CD1c-positive myeloid dendritic cell (primary cell): ENCODE results near the gene CACNA1A.
A peak's percentile ranks its signal among the peaks of the same experiment; 100 is the strongest.

Experiments
- DNase-seq: peaks from one replicate; pipeline ENCODE4 v3.0.0-alpha.2; 2016; ENCODE audit errors: extremely low spot score

CACNA1A gene

GRCh38 chr19:13309864-13310263, 196.4 kb downstream of the CACNA1A start:
- DNase-seq = no peak

- DNase-seq = no peak
Observed at GRCh38 chr19:13303381-13304129, 202.7 kb downstream of the CACNA1A start.

- DNase-seq = no peak
Observed at GRCh38 chr19:13302526-13303270, 203.6 kb downstream of the CACNA1A start.

- DNase-seq = no peak
Observed at GRCh38 chr19:13301627-13302334, 204.5 kb downstream of the CACNA1A start.

- DNase-seq = no peak
Observed at GRCh38 chr19:13300421-13301030, 205.8 kb downstream of the CACNA1A start.

GRCh38 chr19:13299838-13300237, 206.4 kb downstream of the CACNA1A start:
- DNase-seq = no peak

GRCh38 chr19:13298565-13299481, 207.5 kb downstream of the CACNA1A start:
- DNase-seq = no peak

- DNase-seq = no peak
Observed at GRCh38 chr19:13297023-13297422, 209.3 kb downstream of the CACNA1A start.

GRCh38 chr19:13294812-13295567, 211.3 kb downstream of the CACNA1A start:
- no peak for DNase-seq

GRCh38 chr19:13291913-13292312, 214.4 kb downstream of the CACNA1A start:
- DNase-seq = no peak

- DNase-seq = no peak
Observed at GRCh38 chr19:13290741-13291140, 215.5 kb downstream of the CACNA1A start.

- no peak for DNase-seq
Observed at GRCh38 chr19:13289295-13289694, 217.0 kb downstream of the CACNA1A start.

- DNase-seq = no peak
Observed at GRCh38 chr19:13286195-13286985, 219.9 kb downstream of the CACNA1A start.

- DNase-seq = peak; percentile 5
Observed at GRCh38 chr19:13284929-13285928, 221.1 kb downstream of the CACNA1A start.

GRCh38 chr19:13283871-13284270, 222.4 kb downstream of the CACNA1A start:
- no peak for DNase-seq

GRCh38 chr19:13282486-13283065, 223.7 kb downstream of the CACNA1A start:
- DNase-seq = no peak

GRCh38 chr19:13281567-13282291, 224.6 kb downstream of the CACNA1A start:
- no peak for DNase-seq
